CD14-positive monocyte (primary cell): ENCODE data around the gene HMCN1. TPM values are rescaled to one million over a fixed set of nuclear protein-coding genes. Genes with fewer than 3 reads are reported as not detected.

Source experiments
- DNase-seq, 3 donors: peaks; one replicate each; pipeline ENCODE4 v3.0.0-alpha.2; 2011 to 2022
- H2AFZ ChIP-seq: 2 replicates; pipeline ENCODE4 v1.6.0; 2012; ENCODE audit warnings: mild to moderate bottlenecking, low read depth, low read length, inconsistent platforms; ENCODE audit not compliant: insufficient read depth, poor library complexity, severe bottlenecking
- H3K27ac ChIP-seq, 2 donors: 1 replicate in 1 of 2; 2 replicates in 1 of 2; pipeline ENCODE4 v1.5.1; 2012 to 2013; ENCODE audit warnings: low read length in 2 of 2, control low read depth in 1 of 2, inconsistent platforms in 1 of 2, low read depth in 1 of 2, mild to moderate bottlenecking in 1 of 2
- H3K27me3 ChIP-seq, 2 donors: one replicate each; pipeline versions ENCODE4 v1.6.0 to v1.6.1; 2011 to 2013; ENCODE audit warnings: low read length in 2 of 2; ENCODE audit not compliant: control insufficient read depth in 2 of 2, insufficient read depth in 2 of 2
- H3K36me3 ChIP-seq, 2 donors: replicated peaks in 1 of 2; 1 replicate in 1 of 2; 2 replicates in 1 of 2; pipeline versions ENCODE4 v1.5.1 to v1.6.1; 2012 to 2013; ENCODE audit warnings: low read length in 2 of 2, control low read depth in 1 of 2, inconsistent platforms in 1 of 2, mild to moderate bottlenecking in 1 of 2; ENCODE audit not compliant: insufficient read depth in 2 of 2, control insufficient read depth in 1 of 2
- H3K4me1 ChIP-seq, 2 donors: 1 replicate in 1 of 2; 2 replicates in 1 of 2; pipeline versions ENCODE4 v1.5.1 to v1.6.1; 2012 to 2013; ENCODE audit warnings: low read length in 2 of 2, control low read depth in 1 of 2, inconsistent platforms in 1 of 2, mild to moderate bottlenecking in 1 of 2, moderate library complexity in 1 of 2; ENCODE audit not compliant: insufficient read depth in 2 of 2, control insufficient read depth in 1 of 2
- H3K4me2 ChIP-seq: replicated peaks from 2 replicates; pipeline ENCODE3; 2012; ENCODE audit warnings: low read length, moderate library complexity, mild to moderate bottlenecking; ENCODE audit not compliant: poor library complexity, severe bottlenecking; ENCODE audit errors: extremely low read depth
- H3K4me3 ChIP-seq, 3 experiments: fragments of 200-600 bp in 1 of 3; sonication (generic) in 1 of 3; replicated peaks in 1 of 3; 1 replicate in 2 of 3; 2 replicates in 1 of 3; pipeline ENCODE4 v1.5.1; 2011 to 2013; ENCODE audit warnings: low read length in 3 of 3, mild to moderate bottlenecking in 3 of 3, control low read depth in 2 of 3, low read depth in 2 of 3, inconsistent platforms in 1 of 3, moderate library complexity in 1 of 3
- H3K79me2 ChIP-seq: 2 replicates; pipeline ENCODE4 v1.6.0; 2012; ENCODE audit warnings: mild to moderate bottlenecking, control low read depth, inconsistent platforms, low read length, moderate library complexity; ENCODE audit not compliant: insufficient read depth
- H3K9ac ChIP-seq: 2 replicates; pipeline ENCODE4 v1.6.0; 2017; ENCODE audit warnings: low read length, mild to moderate bottlenecking; ENCODE audit not compliant: insufficient read depth, poor library complexity, severe bottlenecking
- H3K9me3 ChIP-seq, 2 donors: replicated peaks in 1 of 2; 1 replicate in 1 of 2; 2 replicates in 1 of 2; pipeline versions ENCODE4 v1.5.1 to v1.6.1; 2012 to 2013; ENCODE audit warnings: low read length in 2 of 2, control low read depth in 1 of 2; ENCODE audit not compliant: control insufficient read depth in 1 of 2, insufficient read depth in 1 of 2
- H4K20me1 ChIP-seq: 2 replicates; pipeline ENCODE4 v1.6.0; 2012; ENCODE audit warnings: mild to moderate bottlenecking, low read length, control low read depth, moderate library complexity; ENCODE audit not compliant: insufficient read depth
- H3K27ac Mint-ChIP-seq, 7 donors: one replicate each; pipeline ENCODE4 v1.8.0; 2020; ENCODE audit warnings: mild to moderate bottlenecking in 7 of 7, mixed read lengths in 7 of 7, moderate library complexity in 6 of 7, inconsistent platforms in 2 of 7
- H3K27me3 Mint-ChIP-seq, 3 donors: one replicate each; pipeline ENCODE4 v1.8.0; 2021 to 2022; ENCODE audit warnings: low read depth in 3 of 3, mild to moderate bottlenecking in 3 of 3, mixed read lengths in 3 of 3, moderate library complexity in 3 of 3, inconsistent platforms in 1 of 3
- H3K36me3 Mint-ChIP-seq, 2 donors: one replicate each; pipeline ENCODE4 v1.8.0; 2020; ENCODE audit warnings: mixed read lengths in 2 of 2, inconsistent platforms in 1 of 2, mild to moderate bottlenecking in 1 of 2
- H3K4me1 Mint-ChIP-seq: one replicate; pipeline ENCODE4 v1.8.0; 2020; ENCODE audit warnings: mild to moderate bottlenecking, mixed read lengths
- H3K4me3 Mint-ChIP-seq, 2 donors: one replicate each; pipeline ENCODE4 v1.8.0; 2020; ENCODE audit warnings: mild to moderate bottlenecking in 2 of 2, mixed read lengths in 2 of 2, moderate library complexity in 1 of 2
- H3K9me3 Mint-ChIP-seq, 7 donors: one replicate each; pipeline ENCODE4 v1.8.0; 2020 to 2022; ENCODE audit warnings: mixed read lengths in 7 of 7, mild to moderate bottlenecking in 6 of 7, moderate library complexity in 6 of 7, inconsistent platforms in 2 of 7
- CTCF ChIP-seq: fragments of 200-600 bp; IDR thresholded peaks from one replicate; pipeline ENCODE4 v1.8.0; 2022; ENCODE audit warnings: antibody characterized with exemption, mild to moderate bottlenecking
- WGBS: methylation state at CpG from one replicate; pipeline ENCODE4 v1.1.5; 2013; ENCODE audit warnings: missing lambda C conversion rate; ENCODE audit not compliant: insufficient coverage; 5-methylcytosine and 5-hydroxymethylcytosine counted together
- intact Hi-C, 2 donors: fragments of 100-400 bp; cut with micrococcal nuclease; formaldehyde crosslinking; loops; one replicate each; pipeline versions ENCODE4 v1.15.0 to v1.15.1; 2023
- polyA plus RNA-seq, 3 donors: library from polyadenylated mRNA; depleted of rRNA in 1 of 3; unstranded in 2 of 3; stranded (reverse) in 1 of 3; fragments of 300-500 nt in 2 of 3; fragments of >200 nt in 1 of 3; fragmentation: Illumina TruSeq in 2 of 3; gene quantifications; 1 replicate in 2 of 3; 2 replicates in 1 of 3; pipeline ENCODE4 v1.2.3, GENCODE V29; 2012 to 2021

The HMCN1 gene
- polyA plus RNA-seq, 3 donors, result not detected

GRCh38 chr1:185722098-185722497 lies 12.1 kb upstream of the HMCN1 start:
- TF ChIP-seq CTCF, result no peak
- peaks cover 0 to 6% of the 10 kb centered on the region in 2 donors for H3K27me3 ChIP-seq
- H3K27ac ChIP-seq, result no peak overlapping the region
- Mint-ChIP-seq H3K4me1 (no peaks in the 10 kb centered on the region), H3K27ac (no peak overlapping the region), H3K27me3 (peaks cover 9 to 13% (median 10%) of the 10 kb centered on the region in 3 donors), H3K9me3 (no peaks in the 10 kb centered on the region), H3K36me3 (no peaks in the 10 kb centered on the region), H3K4me3 (no peak overlapping the region)
- H4K20me1 ChIP-seq, result no peaks in the 10 kb centered on the region
- H3K36me3 ChIP-seq, result no peaks in the 10 kb centered on the region
- H3K4me1 ChIP-seq, result no peaks in the 10 kb centered on the region
- H3K9me3 ChIP-seq, result no peaks in the 10 kb centered on the region
- H3K79me2 ChIP-seq, result no peaks in the 10 kb centered on the region
- DNase-seq, result no peak
- no peak overlapping the region for H3K4me3 ChIP-seq
- no peak overlapping the region for H2AFZ ChIP-seq
- no peak overlapping the region for H3K9ac ChIP-seq
- intact Hi-C loops, result no loop called here
- WGBS, result 100% methylated on average over 1 of the region's 2 CpGs
- H3K4me2 ChIP-seq, result no peak overlapping the region

DNA sequence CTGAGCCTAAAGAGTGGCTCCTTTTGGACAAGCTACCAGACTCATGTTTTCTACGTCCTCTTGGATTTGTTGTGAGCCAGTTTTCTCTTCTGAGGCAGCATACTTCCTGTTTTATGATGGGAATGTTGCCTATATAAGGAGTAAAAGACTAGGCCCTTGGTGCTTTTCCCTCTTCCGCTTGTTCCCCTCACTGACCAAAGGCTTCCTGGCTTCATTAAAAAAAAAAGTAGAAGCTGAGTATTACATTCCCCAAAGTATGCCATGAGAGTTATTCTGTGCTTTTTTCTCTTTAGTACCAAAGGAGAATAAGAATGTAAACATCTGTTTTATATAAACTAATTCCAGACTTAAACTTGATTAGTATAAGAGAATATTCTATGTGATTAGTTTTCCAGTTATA lies 6.5 kb upstream of the HMCN1 start:
- WGBS, result no CpG with 5 or more reads among the region's 2 CpGs
- Histone ChIP-seq H3K79me2 (no peaks in the 10 kb centered on the region), H3K36me3 (no peaks in the 10 kb centered on the region), H3K4me2 (no peak overlapping the region), H3K4me3 (no peak overlapping the region), H4K20me1 (no peaks in the 10 kb centered on the region), H3K27me3 (peaks cover 4 to 7% of the 10 kb centered on the region in 2 donors), H2AFZ (no peak overlapping the region), H3K4me1 (no peaks in the 10 kb centered on the region), H3K9me3 (peaks cover 0 to 1% of the 10 kb centered on the region in 2 donors), H3K27ac (no peak overlapping the region), H3K9ac (no peak overlapping the region)
- peaks cover 6 to 13% (median 9%) of the 10 kb centered on the region in 7 donors for H3K9me3 Mint-ChIP-seq
- intact Hi-C loops, result no loop called here
- H3K27me3 Mint-ChIP-seq, result peaks cover 5 to 15% (median 10%) of the 10 kb centered on the region in 3 donors
- H3K4me1 Mint-ChIP-seq, result no peaks in the 10 kb centered on the region
- DNase-seq, result no peak
- no peak overlapping the region for H3K27ac Mint-ChIP-seq
- H3K36me3 Mint-ChIP-seq, result no peaks in the 10 kb centered on the region
- no peak overlapping the region for H3K4me3 Mint-ChIP-seq
- no peak for TF ChIP-seq CTCF
